ENCODE results near the gene RALB.

DNA sequence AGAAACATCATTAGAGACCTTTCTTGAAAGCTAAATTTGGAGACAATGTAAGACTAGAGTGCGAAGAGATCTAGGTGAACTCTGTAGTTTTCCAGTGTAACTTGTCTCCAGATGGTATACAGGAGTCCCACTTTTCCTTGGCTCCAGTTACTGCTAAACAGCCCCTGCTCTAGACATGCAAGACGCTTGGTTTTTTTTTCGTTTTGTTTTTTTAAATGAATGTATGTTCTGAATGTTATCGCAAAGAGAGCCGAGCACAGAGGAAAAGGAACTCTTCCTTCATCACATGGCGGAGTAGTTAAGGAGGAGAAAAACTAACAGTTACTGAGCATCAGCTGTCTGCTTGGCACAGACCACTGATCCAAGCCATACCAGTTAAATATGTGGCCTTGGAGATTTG, 2.4 kb downstream of the RALB start:
- TF ChIP-seq, protein P1, sequence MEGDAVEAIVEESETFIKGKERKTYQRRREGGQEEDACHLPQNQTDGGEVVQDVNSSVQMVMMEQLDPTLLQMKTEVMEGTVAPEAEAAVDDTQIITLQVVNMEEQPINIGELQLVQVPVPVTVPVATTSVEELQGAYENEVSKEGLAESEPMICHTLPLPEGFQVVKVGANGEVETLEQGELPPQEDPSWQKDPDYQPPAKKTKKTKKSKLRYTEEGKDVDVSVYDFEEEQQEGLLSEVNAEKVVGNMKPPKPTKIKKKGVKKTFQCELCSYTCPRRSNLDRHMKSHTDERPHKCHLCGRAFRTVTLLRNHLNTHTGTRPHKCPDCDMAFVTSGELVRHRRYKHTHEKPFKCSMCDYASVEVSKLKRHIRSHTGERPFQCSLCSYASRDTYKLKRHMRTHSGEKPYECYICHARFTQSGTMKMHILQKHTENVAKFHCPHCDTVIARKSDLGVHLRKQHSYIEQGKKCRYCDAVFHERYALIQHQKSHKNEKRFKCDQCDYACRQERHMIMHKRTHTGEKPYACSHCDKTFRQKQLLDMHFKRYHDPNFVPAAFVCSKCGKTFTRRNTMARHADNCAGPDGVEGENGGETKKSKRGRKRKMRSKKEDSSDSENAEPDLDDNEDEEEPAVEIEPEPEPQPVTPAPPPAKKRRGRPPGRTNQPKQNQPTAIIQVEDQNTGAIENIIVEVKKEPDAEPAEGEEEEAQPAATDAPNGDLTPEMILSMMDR (IDR thresholded peaks at IDR 0.05; ENCODE audit: low read depth, low read length) = no peak
- TF ChIP-seq EZH2phosphoT487 (IDR thresholded peaks at IDR 0.05; ENCODE audit: low read depth) = no peak
